ENCODE data around the gene THSD4.

GRCh38 chr15:71484080-71484479, 368.8 kb downstream of the THSD4 start:
- TF ChIP-seq CTCF (IDR thresholded peaks at IDR 0.05), result no peak
- no peak for TF ChIP-seq POLR2A (IDR thresholded peaks at IDR 0.05)
- TF ChIP-seq EP300 (IDR thresholded peaks at IDR 0.05), result no peak

Data from sigmoid colon (tissue), 4 donors.